IMR-90 (cell line): ENCODE results near the gene HINT2. TPM values are rescaled to one million over a fixed set of nuclear protein-coding genes. Genes with fewer than 3 reads are reported as not detected.

ENCODE experiments used
- ATAC-seq: fragments of 200-7000 bp; cut with Tn5 transposase; 2 replicates; pipeline ENCODE4 v1.9.1; 2020; ENCODE audit warnings: low read depth, mild to moderate bottlenecking, moderate library complexity
- BruUV-seq: library from RNA; stranded (reverse); fragments of 400-500 nt; replicated peaks from 2 replicates; lab custom pipeline; 2021; lab: Mats Ljungman, UMichigan
- CTCF ChIA-PET: fragments of 300-600 bp; formaldehyde crosslinking; extraction: SDS; loops from one replicate; lab custom pipeline; 2021; ENCODE audit warnings: antibody characterized with exemption; lab: Yijun Ruan, JAX
- POLR2A ChIA-PET: fragments of 300-600 bp; sonication (Branson Sonifier 250); formaldehyde crosslinking; loops from one replicate; lab custom pipeline; 2022; ENCODE audit warnings: antibody characterized with exemption; ENCODE audit not compliant: unreplicated experiment; lab: Charles Lee
- DNase-seq: peaks from one replicate; pipeline ENCODE4 v3.0.0; 2013
- H2AFZ ChIP-seq: replicated peaks from 2 replicates; pipeline ENCODE3; 2013; ENCODE audit warnings: low read length, mild to moderate bottlenecking; ENCODE audit not compliant: poor library complexity
- H2AK5ac ChIP-seq: 2 replicates; pipeline ENCODE4 v1.6.1; 2013; ENCODE audit warnings: low read depth, low read length, inconsistent platforms
- H2AK9ac ChIP-seq: replicated peaks from 2 replicates; pipeline ENCODE3; 2013; ENCODE audit warnings: mild to moderate bottlenecking, low read depth, low read length, moderate library complexity; ENCODE audit not compliant: poor library complexity
- H2BK120ac ChIP-seq: 2 replicates; pipeline ENCODE4 v1.6.1; 2013; ENCODE audit warnings: low read depth, low read length, inconsistent platforms
- H2BK15ac ChIP-seq: 3 replicates; pipeline ENCODE4 v1.6.1; 2013; ENCODE audit warnings: low read depth, low read length, inconsistent platforms
- H2BK20ac ChIP-seq: 2 replicates; pipeline ENCODE4 v1.6.1; 2013; ENCODE audit warnings: low read depth, mild to moderate bottlenecking, inconsistent platforms, low read length, moderate library complexity
- H2BK5ac ChIP-seq: 2 replicates; pipeline ENCODE4 v1.6.1; 2013; ENCODE audit warnings: mild to moderate bottlenecking, low read depth, low read length, inconsistent platforms; ENCODE audit not compliant: poor library complexity, severe bottlenecking
- H3K14ac ChIP-seq: replicated peaks from 2 replicates; pipeline ENCODE4 v1.6.1; 2013; ENCODE audit warnings: low read depth, low read length, inconsistent platforms
- H3K18ac ChIP-seq: 2 replicates; pipeline ENCODE4 v1.6.1; 2013; ENCODE audit warnings: low read depth, low read length, control low read depth
- H3K23ac ChIP-seq: 2 replicates; pipeline ENCODE4 v1.6.1; 2013; ENCODE audit warnings: low read depth, low read length, inconsistent platforms
- H3K27ac ChIP-seq: 2 replicates; pipeline ENCODE4 v1.5.1; 2013; ENCODE audit warnings: mild to moderate bottlenecking, control low read depth, low read length; ENCODE audit not compliant: insufficient read depth
- H3K27me3 ChIP-seq: 2 replicates; pipeline ENCODE4 v1.6.1; 2013; ENCODE audit warnings: low read length; ENCODE audit not compliant: control insufficient read depth, insufficient read depth
- H3K36me3 ChIP-seq: 2 replicates; pipeline ENCODE4 v1.6.1; 2013; ENCODE audit warnings: low read length, mixed read lengths; ENCODE audit not compliant: control insufficient read depth, insufficient read depth
- H3K4ac ChIP-seq: 2 replicates; pipeline ENCODE4 v1.6.1; 2013; ENCODE audit warnings: low read depth, low read length, inconsistent platforms
- H3K4me1 ChIP-seq: 2 replicates; pipeline ENCODE4 v1.6.1; 2013; ENCODE audit warnings: low read length, mixed read lengths; ENCODE audit not compliant: control insufficient read depth, insufficient read depth
- H3K4me2 ChIP-seq: 2 replicates; pipeline ENCODE4 v1.6.1; 2013; ENCODE audit warnings: low read depth, mild to moderate bottlenecking, control low read depth, low read length, moderate library complexity
- H3K4me3 ChIP-seq: 2 replicates; pipeline ENCODE4 v1.5.1; 2013; ENCODE audit warnings: low read depth, mild to moderate bottlenecking, control low read depth, low read length, moderate library complexity; ENCODE audit not compliant: insufficient read depth
- H3K56ac ChIP-seq: 2 replicates; pipeline ENCODE4 v1.6.1; 2013; ENCODE audit warnings: low read length, inconsistent platforms; ENCODE audit not compliant: insufficient read depth; ENCODE audit errors: extremely low read depth
- H3K79me1 ChIP-seq, 2 experiments: 2 replicates each; pipeline ENCODE4 v1.6.1; 2013; ENCODE audit warnings: low read length in 2 of 2, inconsistent platforms in 1 of 2, low read depth in 1 of 2
- H3K9ac ChIP-seq: 2 replicates; pipeline ENCODE4 v1.6.1; 2013; ENCODE audit warnings: low read depth, low read length, control low read depth
- H3K9me1 ChIP-seq: 2 replicates; pipeline ENCODE4 v1.6.1; 2013; ENCODE audit warnings: low read length, inconsistent platforms; ENCODE audit not compliant: insufficient read depth
- H3K9me3 ChIP-seq: 2 replicates; pipeline ENCODE4 v1.6.1; 2013; ENCODE audit warnings: low read length; ENCODE audit not compliant: control insufficient read depth, insufficient read depth
- H4K20me1 ChIP-seq: 2 replicates; pipeline ENCODE4 v1.6.1; 2013; ENCODE audit warnings: low read length, inconsistent platforms; ENCODE audit not compliant: insufficient read depth
- H4K5ac ChIP-seq: 2 replicates; pipeline ENCODE4 v1.6.1; 2013; ENCODE audit warnings: mild to moderate bottlenecking, low read depth, low read length, control low read depth
- H4K8ac ChIP-seq, 2 experiments: 2 replicates each; pipeline ENCODE4 v1.6.1; 2013; ENCODE audit warnings: low read depth in 2 of 2, low read length in 2 of 2, control low read depth in 1 of 2, inconsistent platforms in 1 of 2
- H4K91ac ChIP-seq: 2 replicates; pipeline ENCODE4 v1.6.1; 2013; ENCODE audit warnings: low read depth, low read length, inconsistent platforms; ENCODE audit not compliant: insufficient read depth
- BHLHE40 ChIP-seq: fragments of 150-350 bp; IDR thresholded peaks from 2 replicates; pipeline ENCODE4 v1.6.1; 2016; ENCODE audit warnings: mild to moderate bottlenecking, low read depth, low read length
- ELK1 ChIP-seq: fragments of 150-350 bp; IDR thresholded peaks from 2 replicates; pipeline ENCODE4 v1.6.1; 2016; ENCODE audit warnings: low read depth, mild to moderate bottlenecking, low read length, moderate library complexity, borderline replicate concordance
- MAFK ChIP-seq: IDR thresholded peaks from 2 replicates; pipeline ENCODE4 v1.6.1; 2012; ENCODE audit warnings: low read depth, low read length, improper control_type of control experiment
- MAZ ChIP-seq: IDR thresholded peaks from 2 replicates; pipeline ENCODE4 v1.6.1; 2012; ENCODE audit warnings: low read depth, mild to moderate bottlenecking, low read length, improper control_type of control experiment, moderate library complexity, borderline replicate concordance
- MXI1 ChIP-seq: IDR thresholded peaks from 2 replicates; pipeline ENCODE4 v1.6.1; 2012; ENCODE audit warnings: low read depth, mild to moderate bottlenecking, low read length, moderate library complexity, borderline replicate concordance
- POLR2A ChIP-seq: IDR thresholded peaks from 2 replicates; pipeline ENCODE4 v1.6.1; 2012; ENCODE audit warnings: mild to moderate bottlenecking, low read depth, low read length
- RAD21 ChIP-seq: IDR thresholded peaks from 2 replicates; pipeline ENCODE4 v1.6.1; 2012; ENCODE audit warnings: low read length, improper control_type of control experiment
- RCOR1 ChIP-seq: IDR thresholded peaks from 2 replicates; pipeline ENCODE4 v1.6.1; 2012; ENCODE audit warnings: mild to moderate bottlenecking, low read length, improper control_type of control experiment; ENCODE audit not compliant: insufficient replicate concordance
- RFX5 ChIP-seq: IDR thresholded peaks from 2 replicates; pipeline ENCODE4 v1.8.0; 2012; ENCODE audit warnings: low read depth, mild to moderate bottlenecking, low read length, moderate library complexity
- SMC3 ChIP-seq: fragments of 150-350 bp; IDR thresholded peaks from 2 replicates; pipeline ENCODE4 v1.6.1; 2016; ENCODE audit warnings: low read depth, mild to moderate bottlenecking, antibody characterized with exemption, low read length, moderate library complexity
- WGBS, 2 experiments: methylation state at CpG; one replicate each; pipeline versions ENCODE4 v1.1.5 to v1.1.7; 2013; ENCODE audit warnings: missing lambda C conversion rate in 2 of 2; ENCODE audit not compliant: insufficient read length in 1 of 2; ENCODE audit errors: extremely low coverage in 2 of 2; 5-methylcytosine and 5-hydroxymethylcytosine counted together
- dilution Hi-C: fragments of 300-500 bp; cut with HindIII; formaldehyde crosslinking; loops from one replicate; pipeline ENCODE4 v1.14.3; 2018; ENCODE audit warnings: low sequenced_read_pairs; ENCODE audit not compliant: unreplicated experiment
- in situ Hi-C: fragments of 300-500 bp; cut with MboI; formaldehyde crosslinking; loops from 3 replicates; pipeline ENCODE4 v1.14.3; 2019; ENCODE audit warnings: low sequenced_read_pairs, inconsistent platforms, mixed read lengths
- intact Hi-C: fragments of 100-400 bp; cut with micrococcal nuclease; formaldehyde crosslinking; loops from 2 replicates; pipeline ENCODE4 v1.10.0; 2022
- polyA plus RNA-seq, 3 experiments: library from polyadenylated mRNA; depleted of rRNA; stranded (reverse); fragments of >200 nt; gene quantifications; 2 replicates each; pipeline ENCODE4 v1.2.3, GENCODE V29; 2012; ENCODE audit warnings: low replicate concordance in 1 of 3
- total RNA-seq: library from RNA; depleted of rRNA; stranded (reverse); fragments of >200 nt; gene quantifications from 2 replicates; pipeline ENCODE4 v1.2.3, GENCODE V29; 2012
- TF ChIP-seq, protein P1 (sequence below): fragments of 150-350 bp; IDR thresholded peaks from 2 replicates; pipeline ENCODE4 v1.6.1; 2017; ENCODE audit warnings: mild to moderate bottlenecking, antibody characterized with exemption, low read length, low read depth
- TF ChIP-seq, protein P2 (sequence below): conservative IDR thresholded peaks from 2 replicates; pipeline ENCODE4 v1.5.1; 2012; ENCODE audit warnings: mild to moderate bottlenecking, low read depth, low read length, improper control_type of control experiment

Gene HINT2
- total and polyA plus RNA-seq, 2 of the 4 experiments (the other 2 are of a cell fraction): 7.5 to 20.6 TPM

GRCh38 chr9:35835216-35835632, 20.4 kb upstream of the HINT2 start:
- in situ Hi-C loops (no loop called here), intact Hi-C loops (no loop called here), dilution Hi-C loops (no loop called here)
- Histone ChIP-seq H3K4me3 (no peak overlapping the region), H3K18ac (no peak overlapping the region), H4K5ac (no peak overlapping the region), H3K9me1 (peaks cover 7% of the 10 kb centered on the region; the same call in 1 of the 2 replicates), H3K56ac (no peak overlapping the region), H2AK5ac (no peak overlapping the region), H2AFZ (no peak overlapping the region), H3K4ac (no peak overlapping the region), H4K20me1 (no peaks in the 10 kb centered on the region), H3K9me3 (no peaks in the 10 kb centered on the region), H2BK120ac (no peak overlapping the region), H3K23ac (no peak overlapping the region), H4K8ac (no peak overlapping the region), H3K36me3 (no peaks in the 10 kb centered on the region), H3K9ac (no peak overlapping the region), H3K79me1 (peaks cover 2 to 9% of the 10 kb centered on the region in 2 experiments; a peak in 3 of 4 replicates), H2AK9ac (no peak overlapping the region), H3K27ac (no peak overlapping the region), H2BK5ac (no peak overlapping the region), H2BK15ac (no peak overlapping the region), H4K91ac (no peak overlapping the region), H3K4me1 (no peaks in the 10 kb centered on the region), H2BK20ac (no peak overlapping the region), H3K14ac (no peak overlapping the region), H3K4me2 (no peak overlapping the region), H3K27me3 (no peaks in the 10 kb centered on the region)
- no TSS peak for BruUV-seq
- POLR2A ChIA-PET: no interaction called here
- 100% methylated on average over 1 of the region's 3 CpGs; no CpG with 5 or more reads in 1 of the 2 experiments for WGBS, 2 experiments
- DNase-seq (no peak), ATAC-seq (no peak)
- TF ChIP-seq MAFK: no peak
- no peak for TF ChIP-seq RFX5
- TF ChIP-seq MXI1: no peak
- TF ChIP-seq, protein P1, sequence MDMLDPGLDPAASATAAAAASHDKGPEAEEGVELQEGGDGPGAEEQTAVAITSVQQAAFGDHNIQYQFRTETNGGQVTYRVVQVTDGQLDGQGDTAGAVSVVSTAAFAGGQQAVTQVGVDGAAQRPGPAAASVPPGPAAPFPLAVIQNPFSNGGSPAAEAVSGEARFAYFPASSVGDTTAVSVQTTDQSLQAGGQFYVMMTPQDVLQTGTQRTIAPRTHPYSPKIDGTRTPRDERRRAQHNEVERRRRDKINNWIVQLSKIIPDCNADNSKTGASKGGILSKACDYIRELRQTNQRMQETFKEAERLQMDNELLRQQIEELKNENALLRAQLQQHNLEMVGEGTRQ: no peak
- TF ChIP-seq BHLHE40: no peak
- TF ChIP-seq ELK1: no peak
- TF ChIP-seq SMC3: no peak
- TF ChIP-seq POLR2A: no peak
- 0 out of 2 replicates have a peak, but pooled peaks have one; percentile 8 for TF ChIP-seq RAD21
- TF ChIP-seq RCOR1: no peak
- no peak for TF ChIP-seq MAZ
- TF ChIP-seq, protein P2, sequence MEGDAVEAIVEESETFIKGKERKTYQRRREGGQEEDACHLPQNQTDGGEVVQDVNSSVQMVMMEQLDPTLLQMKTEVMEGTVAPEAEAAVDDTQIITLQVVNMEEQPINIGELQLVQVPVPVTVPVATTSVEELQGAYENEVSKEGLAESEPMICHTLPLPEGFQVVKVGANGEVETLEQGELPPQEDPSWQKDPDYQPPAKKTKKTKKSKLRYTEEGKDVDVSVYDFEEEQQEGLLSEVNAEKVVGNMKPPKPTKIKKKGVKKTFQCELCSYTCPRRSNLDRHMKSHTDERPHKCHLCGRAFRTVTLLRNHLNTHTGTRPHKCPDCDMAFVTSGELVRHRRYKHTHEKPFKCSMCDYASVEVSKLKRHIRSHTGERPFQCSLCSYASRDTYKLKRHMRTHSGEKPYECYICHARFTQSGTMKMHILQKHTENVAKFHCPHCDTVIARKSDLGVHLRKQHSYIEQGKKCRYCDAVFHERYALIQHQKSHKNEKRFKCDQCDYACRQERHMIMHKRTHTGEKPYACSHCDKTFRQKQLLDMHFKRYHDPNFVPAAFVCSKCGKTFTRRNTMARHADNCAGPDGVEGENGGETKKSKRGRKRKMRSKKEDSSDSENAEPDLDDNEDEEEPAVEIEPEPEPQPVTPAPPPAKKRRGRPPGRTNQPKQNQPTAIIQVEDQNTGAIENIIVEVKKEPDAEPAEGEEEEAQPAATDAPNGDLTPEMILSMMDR: 0 out of 2 replicates have a peak, but pooled peaks have one; percentile 10
- CTCF ChIA-PET: interaction anchor here (1.1 to 1.2 kb wide), 2 partner anchors 9 to 16 kb away, joined by 3 to 4 read pairs; no protein-coding TSS in a partner anchor
